IMR-90 (cell line): Measurements from ENCODE around the gene CYP2R1. TPM values are rescaled to one million over a fixed set of nuclear protein-coding genes. Genes with fewer than 3 reads are reported as not detected.

Source experiments
- ATAC-seq: fragments of 200-7000 bp; cut with Tn5 transposase; 2 replicates; pipeline ENCODE4 v1.9.1; 2020; ENCODE audit warnings: low read depth, mild to moderate bottlenecking, moderate library complexity
- BruUV-seq: library from RNA; stranded (reverse); fragments of 400-500 nt; replicated peaks from 2 replicates; lab custom pipeline; 2021; lab: Mats Ljungman, UMichigan
- CTCF ChIA-PET: fragments of 300-600 bp; formaldehyde crosslinking; extraction: SDS; loops from one replicate; lab custom pipeline; 2021; ENCODE audit warnings: antibody characterized with exemption; lab: Yijun Ruan, JAX
- POLR2A ChIA-PET: fragments of 300-600 bp; sonication (Branson Sonifier 250); formaldehyde crosslinking; loops from one replicate; lab custom pipeline; 2022; ENCODE audit warnings: antibody characterized with exemption; ENCODE audit not compliant: unreplicated experiment; lab: Charles Lee
- DNase-seq: peaks from one replicate; pipeline ENCODE4 v3.0.0; 2013
- H2AFZ ChIP-seq: replicated peaks from 2 replicates; pipeline ENCODE3; 2013; ENCODE audit warnings: low read length, mild to moderate bottlenecking; ENCODE audit not compliant: poor library complexity
- H2AK5ac ChIP-seq: 2 replicates; pipeline ENCODE4 v1.6.1; 2013; ENCODE audit warnings: low read depth, low read length, inconsistent platforms
- H2AK9ac ChIP-seq: replicated peaks from 2 replicates; pipeline ENCODE3; 2013; ENCODE audit warnings: mild to moderate bottlenecking, low read depth, low read length, moderate library complexity; ENCODE audit not compliant: poor library complexity
- H2BK120ac ChIP-seq: 2 replicates; pipeline ENCODE4 v1.6.1; 2013; ENCODE audit warnings: low read depth, low read length, inconsistent platforms
- H2BK15ac ChIP-seq: 3 replicates; pipeline ENCODE4 v1.6.1; 2013; ENCODE audit warnings: low read depth, low read length, inconsistent platforms
- H2BK20ac ChIP-seq: 2 replicates; pipeline ENCODE4 v1.6.1; 2013; ENCODE audit warnings: low read depth, mild to moderate bottlenecking, inconsistent platforms, low read length, moderate library complexity
- H2BK5ac ChIP-seq: 2 replicates; pipeline ENCODE4 v1.6.1; 2013; ENCODE audit warnings: mild to moderate bottlenecking, low read depth, low read length, inconsistent platforms; ENCODE audit not compliant: poor library complexity, severe bottlenecking
- H3K14ac ChIP-seq: replicated peaks from 2 replicates; pipeline ENCODE4 v1.6.1; 2013; ENCODE audit warnings: low read depth, low read length, inconsistent platforms
- H3K18ac ChIP-seq: 2 replicates; pipeline ENCODE4 v1.6.1; 2013; ENCODE audit warnings: low read depth, low read length, control low read depth
- H3K23ac ChIP-seq: 2 replicates; pipeline ENCODE4 v1.6.1; 2013; ENCODE audit warnings: low read depth, low read length, inconsistent platforms
- H3K27ac ChIP-seq: 2 replicates; pipeline ENCODE4 v1.5.1; 2013; ENCODE audit warnings: mild to moderate bottlenecking, control low read depth, low read length; ENCODE audit not compliant: insufficient read depth
- H3K27me3 ChIP-seq: 2 replicates; pipeline ENCODE4 v1.6.1; 2013; ENCODE audit warnings: low read length; ENCODE audit not compliant: control insufficient read depth, insufficient read depth
- H3K36me3 ChIP-seq: 2 replicates; pipeline ENCODE4 v1.6.1; 2013; ENCODE audit warnings: low read length, mixed read lengths; ENCODE audit not compliant: control insufficient read depth, insufficient read depth
- H3K4ac ChIP-seq: 2 replicates; pipeline ENCODE4 v1.6.1; 2013; ENCODE audit warnings: low read depth, low read length, inconsistent platforms
- H3K4me1 ChIP-seq: 2 replicates; pipeline ENCODE4 v1.6.1; 2013; ENCODE audit warnings: low read length, mixed read lengths; ENCODE audit not compliant: control insufficient read depth, insufficient read depth
- H3K4me2 ChIP-seq: 2 replicates; pipeline ENCODE4 v1.6.1; 2013; ENCODE audit warnings: low read depth, mild to moderate bottlenecking, control low read depth, low read length, moderate library complexity
- H3K4me3 ChIP-seq: 2 replicates; pipeline ENCODE4 v1.5.1; 2013; ENCODE audit warnings: low read depth, mild to moderate bottlenecking, control low read depth, low read length, moderate library complexity; ENCODE audit not compliant: insufficient read depth
- H3K56ac ChIP-seq: 2 replicates; pipeline ENCODE4 v1.6.1; 2013; ENCODE audit warnings: low read length, inconsistent platforms; ENCODE audit not compliant: insufficient read depth; ENCODE audit errors: extremely low read depth
- H3K79me1 ChIP-seq, 2 experiments: 2 replicates each; pipeline ENCODE4 v1.6.1; 2013; ENCODE audit warnings: low read length in 2 of 2, inconsistent platforms in 1 of 2, low read depth in 1 of 2
- H3K9ac ChIP-seq: 2 replicates; pipeline ENCODE4 v1.6.1; 2013; ENCODE audit warnings: low read depth, low read length, control low read depth
- H3K9me1 ChIP-seq: 2 replicates; pipeline ENCODE4 v1.6.1; 2013; ENCODE audit warnings: low read length, inconsistent platforms; ENCODE audit not compliant: insufficient read depth
- H3K9me3 ChIP-seq: 2 replicates; pipeline ENCODE4 v1.6.1; 2013; ENCODE audit warnings: low read length; ENCODE audit not compliant: control insufficient read depth, insufficient read depth
- H4K20me1 ChIP-seq: 2 replicates; pipeline ENCODE4 v1.6.1; 2013; ENCODE audit warnings: low read length, inconsistent platforms; ENCODE audit not compliant: insufficient read depth
- H4K5ac ChIP-seq: 2 replicates; pipeline ENCODE4 v1.6.1; 2013; ENCODE audit warnings: mild to moderate bottlenecking, low read depth, low read length, control low read depth
- H4K8ac ChIP-seq, 2 experiments: 2 replicates each; pipeline ENCODE4 v1.6.1; 2013; ENCODE audit warnings: low read depth in 2 of 2, low read length in 2 of 2, control low read depth in 1 of 2, inconsistent platforms in 1 of 2
- H4K91ac ChIP-seq: 2 replicates; pipeline ENCODE4 v1.6.1; 2013; ENCODE audit warnings: low read depth, low read length, inconsistent platforms; ENCODE audit not compliant: insufficient read depth
- BHLHE40 ChIP-seq: fragments of 150-350 bp; IDR thresholded peaks from 2 replicates; pipeline ENCODE4 v1.6.1; 2016; ENCODE audit warnings: mild to moderate bottlenecking, low read depth, low read length
- CEBPB ChIP-seq: IDR thresholded peaks from 2 replicates; pipeline ENCODE4 v1.6.1; 2012; ENCODE audit warnings: low read depth, low read length, improper control_type of control experiment
- ELK1 ChIP-seq: fragments of 150-350 bp; IDR thresholded peaks from 2 replicates; pipeline ENCODE4 v1.6.1; 2016; ENCODE audit warnings: low read depth, mild to moderate bottlenecking, low read length, moderate library complexity, borderline replicate concordance
- MAZ ChIP-seq: IDR thresholded peaks from 2 replicates; pipeline ENCODE4 v1.6.1; 2012; ENCODE audit warnings: low read depth, mild to moderate bottlenecking, low read length, improper control_type of control experiment, moderate library complexity, borderline replicate concordance
- MXI1 ChIP-seq: IDR thresholded peaks from 2 replicates; pipeline ENCODE4 v1.6.1; 2012; ENCODE audit warnings: low read depth, mild to moderate bottlenecking, low read length, moderate library complexity, borderline replicate concordance
- NFE2L2 ChIP-seq: fragments of 150-350 bp; IDR thresholded peaks from 2 replicates; pipeline ENCODE4 v1.6.1; 2016; ENCODE audit warnings: low read depth, mild to moderate bottlenecking, low read length
- POLR2A ChIP-seq: IDR thresholded peaks from 2 replicates; pipeline ENCODE4 v1.6.1; 2012; ENCODE audit warnings: mild to moderate bottlenecking, low read depth, low read length
- RCOR1 ChIP-seq: IDR thresholded peaks from 2 replicates; pipeline ENCODE4 v1.6.1; 2012; ENCODE audit warnings: mild to moderate bottlenecking, low read length, improper control_type of control experiment; ENCODE audit not compliant: insufficient replicate concordance
- WGBS, 2 experiments: methylation state at CpG; one replicate each; pipeline versions ENCODE4 v1.1.5 to v1.1.7; 2013; ENCODE audit warnings: missing lambda C conversion rate in 2 of 2; ENCODE audit not compliant: insufficient read length in 1 of 2; ENCODE audit errors: extremely low coverage in 2 of 2; 5-methylcytosine and 5-hydroxymethylcytosine counted together
- dilution Hi-C: fragments of 300-500 bp; cut with HindIII; formaldehyde crosslinking; loops from one replicate; pipeline ENCODE4 v1.14.3; 2018; ENCODE audit warnings: low sequenced_read_pairs; ENCODE audit not compliant: unreplicated experiment
- in situ Hi-C: fragments of 300-500 bp; cut with MboI; formaldehyde crosslinking; loops from 3 replicates; pipeline ENCODE4 v1.14.3; 2019; ENCODE audit warnings: low sequenced_read_pairs, inconsistent platforms, mixed read lengths
- intact Hi-C: fragments of 100-400 bp; cut with micrococcal nuclease; formaldehyde crosslinking; loops from 2 replicates; pipeline ENCODE4 v1.10.0; 2022
- polyA plus RNA-seq, 3 experiments: library from polyadenylated mRNA; depleted of rRNA; stranded (reverse); fragments of >200 nt; gene quantifications; 2 replicates each; pipeline ENCODE4 v1.2.3, GENCODE V29; 2012; ENCODE audit warnings: low replicate concordance in 1 of 3
- total RNA-seq: library from RNA; depleted of rRNA; stranded (reverse); fragments of >200 nt; gene quantifications from 2 replicates; pipeline ENCODE4 v1.2.3, GENCODE V29; 2012

The CYP2R1 gene
- total and polyA plus RNA-seq, 2 of the 4 experiments (the other 2 are of a cell fraction), result 4.7 to 5.2 TPM

GRCh38 chr11:14934641-14935351 is 42.8 kb upstream of the CYP2R1 start:
- POLR2A ChIA-PET, result no interaction called here

More at GRCh38 chr11:14934641-14935351, 42.8 kb upstream of the CYP2R1 start:
- BruUV-seq, result no TSS peak
- Histone ChIP-seq H3K27ac (no peak overlapping the region), H3K56ac (no peak overlapping the region), H3K9ac (no peak overlapping the region), H2AK9ac (no peak overlapping the region), H3K27me3 (no peaks in the 10 kb centered on the region; the same call in 1 of the 2 replicates), H4K5ac (no peak overlapping the region), H3K4ac (no peak overlapping the region), H3K14ac (no peak overlapping the region), H4K8ac (no peak overlapping the region), H2AK5ac (no peak overlapping the region), H2BK20ac (no peak overlapping the region), H2AFZ (no peak overlapping the region), H2BK5ac (no peak overlapping the region), H3K4me3 (no peak overlapping the region), H2BK120ac (no peak overlapping the region), H2BK15ac (no peak overlapping the region), H3K9me3 (no peaks in the 10 kb centered on the region), H3K79me1 (no peaks in the 10 kb centered on the region), H3K4me2 (no peak overlapping the region), H3K36me3 (no peaks in the 10 kb centered on the region), H3K4me1 (no peaks in the 10 kb centered on the region), H3K9me1 (no peaks in the 10 kb centered on the region), H4K20me1 (no peaks in the 10 kb centered on the region), H3K23ac (no peak overlapping the region), H3K18ac (no peak overlapping the region), H4K91ac (no peak overlapping the region)
- dilution Hi-C loops (no loop called here), intact Hi-C loops (no loop called here), in situ Hi-C loops (no loop called here)
- WGBS, 2 experiments, result no CpG with 5 or more reads among the region's 1 CpG
- no peak for TF ChIP-seq RCOR1
- no peak for TF ChIP-seq NFE2L2
- TF ChIP-seq POLR2A, result no peak
- TF ChIP-seq MAZ, result no peak
- no peak for TF ChIP-seq CEBPB
- no peak for TF ChIP-seq MXI1
- no peak for TF ChIP-seq BHLHE40
- TF ChIP-seq ELK1, result no peak
- ATAC-seq, result no peak
- CTCF ChIA-PET, result no interaction called here
- DNase-seq, result no peak
